NCI-H2196 treated with DMSO at 0.1 percent for 48 hours (cell line): Measurements from ENCODE around the gene DNAJC24.

Experiments
- DNase-seq: peaks from one replicate; lab custom pipeline; 2025; ENCODE audit not compliant: unreplicated experiment; lab: John Stamatoyannopoulos, UW

The DNAJC24 gene

GRCh38 chr11:31414338-31414737, 44.7 kb downstream of the DNAJC24 start:
- DNase-seq, result no peak

- no peak for DNase-seq
These were observed 45.8 kb downstream of the DNAJC24 start for GRCh38 chr11:31415435-31415834.

GRCh38 chr11:31417357-31417756, 47.7 kb downstream of the DNAJC24 start:
- DNase-seq, result no peak

GRCh38 chr11:31417816-31418215, 48.2 kb downstream of the DNAJC24 start:
- DNase-seq, result no peak

GRCh38 chr11:31419138-31419537, 49.5 kb downstream of the DNAJC24 start:
- no peak for DNase-seq

- DNase-seq, result no peak
These were observed 50.0 kb downstream of the DNAJC24 start for GRCh38 chr11:31419669-31420068.

- no peak for DNase-seq
These were observed 52.2 kb downstream of the DNAJC24 start for GRCh38 chr11:31421820-31422219.

- DNase-seq, result no peak
These were observed 53.0 kb downstream of the DNAJC24 start for GRCh38 chr11:31422703-31423102.

GRCh38 chr11:31424652-31425051, 55.0 kb downstream of the DNAJC24 start:
- no peak for DNase-seq

- DNase-seq, result no peak
These were observed 64.2 kb downstream of the DNAJC24 start for GRCh38 chr11:31433851-31434250.

- DNase-seq, result no peak
These were observed 68.2 kb downstream of the DNAJC24 start for GRCh38 chr11:31437742-31438435.

- no peak for DNase-seq
These were observed 71.6 kb downstream of the DNAJC24 start for GRCh38 chr11:31441296-31441695.

GRCh38 chr11:31442086-31442485, 72.4 kb downstream of the DNAJC24 start:
- DNase-seq, result peak; percentile 90

GRCh38 chr11:31443802-31444201, 74.1 kb downstream of the DNAJC24 start:
- DNase-seq, result no peak

- DNase-seq, result no peak
These were observed 76.0 kb downstream of the DNAJC24 start for GRCh38 chr11:31445621-31446020.

- no peak for DNase-seq
These were observed 79.4 kb downstream of the DNAJC24 start for GRCh38 chr11:31449040-31449439.

- no peak for DNase-seq
These were observed 81.2 kb downstream of the DNAJC24 start for GRCh38 chr11:31450841-31451240.

GRCh38 chr11:31455177-31455576, 85.5 kb downstream of the DNAJC24 start:
- DNase-seq, result no peak

GRCh38 chr11:31464436-31464835, 94.8 kb downstream of the DNAJC24 start:
- DNase-seq, result no peak

GRCh38 chr11:31474083-31474482, 104.4 kb downstream of the DNAJC24 start:
- no peak for DNase-seq

- DNase-seq, result no peak
These were observed 108.0 kb downstream of the DNAJC24 start for GRCh38 chr11:31477528-31478222.

GRCh38 chr11:31478223-31478590, 108.5 kb downstream of the DNAJC24 start:
- no peak for DNase-seq

GRCh38 chr11:31479066-31479465, 109.4 kb downstream of the DNAJC24 start:
- DNase-seq, result no peak
